BJ (cell line): Measurements from ENCODE around the gene ENOX1. TPM values are rescaled to one million over a fixed set of nuclear protein-coding genes. Genes with fewer than 3 reads are reported as not detected.

ENCODE experiments used
- CTCF ChIA-PET: fragments of 350-600 bp; formaldehyde crosslinking; extraction: SDS; loops from one replicate; lab custom pipeline; 2021; ENCODE audit warnings: antibody characterized with exemption, inconsistent platforms; lab: Yijun Ruan, JAX
- POLR2A ChIA-PET: fragments of 300-600 bp; sonication (Branson Sonifier 250); formaldehyde crosslinking; extraction: SDS; loops from one replicate; lab custom pipeline; 2021; ENCODE audit warnings: antibody characterized with exemption; lab: Charles Lee
- DNase-seq: peaks from one replicate; pipeline ENCODE4 v3.0.0-alpha.2; 2011; ENCODE audit warnings: low read depth
- H3K27me3 ChIP-seq: 2 replicates; pipeline ENCODE4 v1.6.0; 2011; ENCODE audit warnings: low read length; ENCODE audit not compliant: control insufficient read depth, insufficient read depth
- H3K36me3 ChIP-seq: 2 replicates; pipeline ENCODE4 v1.5.1; 2011; ENCODE audit warnings: low read length; ENCODE audit not compliant: control insufficient read depth, insufficient read depth
- H3K4me3 ChIP-seq: 2 replicates; pipeline ENCODE4 v1.5.1; 2011; ENCODE audit warnings: low read depth, mild to moderate bottlenecking, control low read depth, low read length
- polyA plus RNA-seq: library from polyadenylated mRNA; depleted of rRNA; stranded (reverse); fragments of >200 nt; gene quantifications from 2 replicates; pipeline ENCODE4 v1.2.3, GENCODE V29; 2011
- TF ChIP-seq, protein P1 (sequence below): IDR thresholded peaks from 2 replicates; pipeline ENCODE4 v1.5.1; 2011; ENCODE audit warnings: low read depth, mild to moderate bottlenecking, control low read depth, inconsistent platforms, low read length, moderate library complexity; ENCODE audit not compliant: insufficient read depth

ENOX1 gene
- polyA plus RNA-seq, 1 experiment = 2.1 TPM

DNA sequence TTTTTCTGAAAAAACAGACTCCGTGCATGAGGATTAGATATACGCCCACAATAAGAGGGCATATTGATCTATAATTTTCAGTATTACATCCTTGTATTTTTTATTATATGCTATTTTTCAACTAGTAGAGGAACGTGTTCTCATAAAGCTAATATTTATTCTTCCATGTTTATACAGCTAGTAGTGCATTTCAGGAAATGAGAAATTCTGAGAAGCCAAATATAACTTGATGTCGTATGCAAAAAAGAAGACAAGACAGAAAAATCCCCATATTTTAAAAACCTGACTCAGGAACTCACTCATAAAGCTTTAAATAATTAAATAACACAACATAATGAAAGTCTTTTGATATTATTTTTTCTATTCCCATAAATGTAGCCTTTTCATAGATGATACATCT lies 308.6 kb downstream of the ENOX1 start:
- POLR2A ChIA-PET = no interaction called here
- no peak for DNase-seq
- CTCF ChIA-PET = interaction anchor here (1.0 to 1.7 kb wide), 2 partner anchors 27 to 32 kb away, joined by 3 read pairs; no protein-coding TSS in a partner anchor
- H3K36me3 ChIP-seq = no peaks in the 10 kb centered on the region
- H3K4me3 ChIP-seq = no peak overlapping the region
- H3K27me3 ChIP-seq = no peaks in the 10 kb centered on the region
- TF ChIP-seq, protein P1, sequence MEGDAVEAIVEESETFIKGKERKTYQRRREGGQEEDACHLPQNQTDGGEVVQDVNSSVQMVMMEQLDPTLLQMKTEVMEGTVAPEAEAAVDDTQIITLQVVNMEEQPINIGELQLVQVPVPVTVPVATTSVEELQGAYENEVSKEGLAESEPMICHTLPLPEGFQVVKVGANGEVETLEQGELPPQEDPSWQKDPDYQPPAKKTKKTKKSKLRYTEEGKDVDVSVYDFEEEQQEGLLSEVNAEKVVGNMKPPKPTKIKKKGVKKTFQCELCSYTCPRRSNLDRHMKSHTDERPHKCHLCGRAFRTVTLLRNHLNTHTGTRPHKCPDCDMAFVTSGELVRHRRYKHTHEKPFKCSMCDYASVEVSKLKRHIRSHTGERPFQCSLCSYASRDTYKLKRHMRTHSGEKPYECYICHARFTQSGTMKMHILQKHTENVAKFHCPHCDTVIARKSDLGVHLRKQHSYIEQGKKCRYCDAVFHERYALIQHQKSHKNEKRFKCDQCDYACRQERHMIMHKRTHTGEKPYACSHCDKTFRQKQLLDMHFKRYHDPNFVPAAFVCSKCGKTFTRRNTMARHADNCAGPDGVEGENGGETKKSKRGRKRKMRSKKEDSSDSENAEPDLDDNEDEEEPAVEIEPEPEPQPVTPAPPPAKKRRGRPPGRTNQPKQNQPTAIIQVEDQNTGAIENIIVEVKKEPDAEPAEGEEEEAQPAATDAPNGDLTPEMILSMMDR = no peak

DNA sequence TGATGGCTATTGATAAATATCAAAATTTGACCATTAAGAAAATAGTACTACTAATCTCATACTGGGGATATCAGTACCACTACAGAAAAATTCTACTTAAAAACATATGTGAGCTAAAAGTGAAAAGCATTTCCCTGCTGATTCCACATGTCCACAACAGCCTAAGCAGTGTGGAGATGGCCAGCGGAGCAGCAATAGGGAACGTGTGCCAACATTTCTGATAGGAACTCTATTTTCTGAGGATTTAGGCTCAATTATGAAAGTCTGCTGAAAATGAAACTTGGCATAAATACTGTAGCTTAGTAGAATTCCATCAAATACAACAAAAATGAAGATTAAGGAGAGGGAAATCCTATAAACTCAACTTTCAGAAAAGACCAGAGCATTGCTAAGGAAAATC lies 311.6 kb downstream of the ENOX1 start:
- TF ChIP-seq, protein P1 = no peak
- H3K4me3 ChIP-seq = no peak overlapping the region
- DNase-seq = no peak
- ChIA-PET POLR2A (no interaction called here), CTCF (no interaction called here)
- H3K27me3 ChIP-seq = no peaks in the 10 kb centered on the region
- no peaks in the 10 kb centered on the region for H3K36me3 ChIP-seq

DNA sequence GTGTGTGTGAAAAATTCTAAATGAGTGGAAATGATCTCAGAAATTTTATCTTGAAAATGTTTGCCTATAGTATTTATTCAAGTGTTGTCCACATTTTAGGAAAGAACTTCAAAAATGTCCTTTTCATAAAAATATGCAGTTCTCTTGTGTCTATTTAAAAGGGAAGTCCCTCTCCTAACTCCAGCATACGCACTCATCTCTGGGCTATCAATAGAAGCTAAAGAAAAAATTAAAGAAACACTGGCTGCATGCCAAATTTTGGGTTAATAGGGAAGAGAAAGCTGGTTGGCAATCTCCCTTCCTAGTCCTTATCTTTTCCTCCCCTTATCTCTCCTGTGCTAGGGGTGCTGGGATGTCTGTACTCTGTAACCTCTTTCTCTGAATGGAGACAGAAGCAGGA lies 313.3 kb downstream of the ENOX1 start:
- TF ChIP-seq, protein P1 = no peak
- Histone ChIP-seq H3K36me3 (no peaks in the 10 kb centered on the region), H3K27me3 (no peaks in the 10 kb centered on the region), H3K4me3 (no peak overlapping the region)
- ChIA-PET CTCF (no interaction called here), POLR2A (no interaction called here)
- no peak for DNase-seq

DNA sequence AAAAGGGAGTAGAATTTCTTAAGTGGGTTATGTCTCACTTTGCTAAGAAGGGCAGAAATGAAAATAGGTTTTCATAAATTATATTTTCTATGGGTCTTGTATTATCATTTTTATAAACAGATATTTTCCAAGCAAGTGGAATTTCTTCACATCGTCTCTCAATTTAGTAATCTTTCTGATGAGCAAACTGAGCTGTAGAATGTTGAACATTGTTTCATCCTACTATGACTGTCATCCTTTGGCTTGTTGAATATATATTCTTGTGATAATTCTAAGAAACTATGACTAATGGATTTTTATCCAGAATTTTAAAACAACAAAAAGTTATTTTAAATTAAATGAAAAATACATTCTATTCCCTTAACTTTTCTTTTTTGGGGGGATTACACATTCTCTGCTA lies 313.8 kb downstream of the ENOX1 start:
- POLR2A ChIA-PET = no interaction called here
- H3K4me3 ChIP-seq = no peak overlapping the region
- H3K36me3 ChIP-seq = no peaks in the 10 kb centered on the region
- CTCF ChIA-PET = no interaction called here
- no peaks in the 10 kb centered on the region for H3K27me3 ChIP-seq
- no peak for DNase-seq
- TF ChIP-seq, protein P1 = no peak

- H3K36me3 ChIP-seq = no peaks in the 10 kb centered on the region
- H3K27me3 ChIP-seq = no peaks in the 10 kb centered on the region
- ChIA-PET POLR2A (no interaction called here), CTCF (interaction anchor here (0.7 kb wide), 1 partner anchor 786 kb away, joined by 3 read pairs; no protein-coding TSS in a partner anchor)
- TF ChIP-seq, protein P1 = no peak
- H3K4me3 ChIP-seq = no peak overlapping the region
- no peak for DNase-seq
Measured at GRCh38 chr13:43472339-43472738, 314.4 kb downstream of the ENOX1 start.
